GM21528 (cell line): ENCODE results near the gene ACSS3.

Experiments used
- ATAC-seq: cut with Tn5 transposase; IDR thresholded peaks from one replicate; pipeline ENCODE4 v1.9.1; 2021; ENCODE audit warnings: mild to moderate bottlenecking, moderate library complexity; ENCODE audit not compliant: unreplicated experiment, low FRiP score

Gene ACSS3

GRCh38 chr12:81212996-81213696 lies 135.3 kb downstream of the ACSS3 start:
- no peak for ATAC-seq

DNA sequence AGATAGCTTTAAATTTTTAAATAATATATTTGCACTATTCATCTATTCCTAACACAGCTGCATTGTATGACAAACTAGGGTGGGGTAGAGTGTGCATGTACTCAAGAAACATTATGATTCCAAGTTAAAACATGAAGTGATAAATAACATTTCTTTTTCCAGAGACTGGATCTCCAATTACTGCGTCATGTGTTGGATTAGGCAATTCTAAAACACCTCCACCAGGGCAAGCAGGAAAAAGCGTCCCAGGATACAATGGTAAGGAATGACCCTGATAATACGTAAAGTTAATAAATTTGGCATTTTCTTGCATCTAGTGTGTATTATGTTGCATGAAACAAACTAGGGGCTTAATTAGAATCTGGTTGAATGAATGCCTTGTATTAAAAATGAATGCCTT lies 138.9 kb downstream of the ACSS3 start:
- no peak for ATAC-seq

DNA sequence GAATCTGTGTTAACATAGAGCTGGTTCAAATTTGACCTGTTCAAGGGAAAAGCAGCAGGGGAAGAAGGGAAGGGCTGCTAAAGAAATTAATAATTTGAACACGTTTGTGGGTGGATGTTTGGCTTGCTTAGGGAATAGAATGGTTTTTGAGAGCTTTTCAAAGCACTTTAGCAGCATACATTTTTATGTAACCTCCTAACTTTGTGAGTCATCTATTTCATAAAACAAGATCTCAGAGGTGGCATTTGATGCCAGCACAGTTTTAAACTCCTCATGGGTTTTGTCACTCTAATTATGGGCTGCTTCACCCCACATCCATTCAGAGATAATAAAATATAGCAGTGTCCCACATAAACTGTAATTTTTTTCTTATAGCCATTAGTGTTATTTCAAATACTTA lies 143.8 kb downstream of the ACSS3 start:
- no peak for ATAC-seq

DNA sequence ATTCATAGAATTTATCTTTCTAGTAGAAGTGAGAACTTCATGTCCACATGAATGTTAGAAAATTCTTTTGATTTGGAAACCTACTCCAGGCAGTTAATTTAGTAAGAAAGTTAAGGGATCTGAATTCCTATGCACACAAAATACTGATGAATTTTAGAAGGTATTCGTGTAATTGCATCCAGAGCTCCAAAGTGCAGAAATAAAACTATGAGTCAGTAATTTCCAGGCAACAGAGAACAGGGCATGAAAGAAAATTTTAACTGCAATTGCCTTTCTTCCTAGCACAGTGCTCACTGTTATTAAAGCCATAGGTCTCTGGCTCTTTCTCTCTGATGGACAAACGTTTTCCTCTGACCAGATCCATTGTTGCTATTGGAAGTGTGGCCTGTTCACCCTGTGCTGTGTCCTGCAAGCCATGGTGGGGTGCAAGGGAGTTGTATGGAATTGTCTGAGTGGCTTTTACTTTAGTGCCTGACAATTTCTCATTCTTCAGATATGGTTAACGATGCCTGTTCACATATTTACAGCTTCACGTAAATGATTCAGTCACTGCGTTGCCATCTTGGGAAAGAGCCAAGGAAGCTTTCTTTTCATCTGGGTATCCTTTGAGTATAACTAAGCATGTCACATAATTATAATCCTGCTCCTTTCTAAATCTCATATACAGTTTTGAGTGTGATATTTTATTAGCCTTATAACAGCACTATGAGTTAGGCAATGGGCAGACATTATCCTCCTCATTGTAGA lies 145.1 kb downstream of the ACSS3 start:
- ATAC-seq: no peak

- ATAC-seq: no peak
Observed at GRCh38 chr12:81224626-81225025, 146.7 kb downstream of the ACSS3 start.

- ATAC-seq: no peak
Observed at GRCh38 chr12:81229759-81230158, 151.9 kb downstream of the ACSS3 start.

DNA sequence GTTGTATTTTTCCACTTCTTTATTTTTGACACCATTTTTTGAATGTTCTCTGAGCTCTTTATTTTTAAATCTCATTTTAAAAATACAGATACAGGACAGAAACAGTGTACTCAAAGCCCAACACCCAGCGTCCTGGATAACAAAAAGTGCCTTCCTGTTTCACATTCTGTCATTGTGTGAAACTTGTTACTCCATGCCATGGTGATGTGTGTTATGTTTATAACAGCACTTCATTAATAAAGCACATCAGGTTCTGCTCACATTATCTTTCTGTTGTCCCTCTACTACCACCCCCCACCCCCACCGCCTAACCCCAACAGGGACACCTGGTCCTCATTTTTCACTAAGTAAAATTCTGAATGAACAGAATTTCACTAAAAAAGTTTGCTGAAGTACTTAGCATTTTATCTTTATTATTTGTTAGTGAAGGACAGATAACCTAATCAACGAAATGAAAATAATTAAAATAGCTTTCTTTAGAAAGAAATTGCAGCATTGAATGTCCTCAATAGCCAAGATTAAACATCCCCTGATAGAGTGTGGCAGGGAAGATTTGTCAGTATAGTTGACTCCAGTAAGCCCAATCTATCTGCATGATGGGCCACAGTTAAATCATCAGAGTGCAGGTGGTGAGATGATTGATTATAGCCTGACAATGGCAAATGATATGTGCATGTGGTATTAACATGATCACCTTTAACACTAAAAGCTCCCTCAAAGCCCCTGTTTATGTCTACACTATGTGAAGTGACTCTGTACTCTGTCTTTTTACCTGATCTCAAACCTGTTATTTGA lies 153.9 kb downstream of the ACSS3 start:
- no peak for ATAC-seq

- ATAC-seq: no peak
Observed at GRCh38 chr12:81245458-81245857, 167.6 kb downstream of the ACSS3 start.

GRCh38 chr12:81245907-81246570 lies 168.2 kb downstream of the ACSS3 start:
- ATAC-seq: no peak

DNA sequence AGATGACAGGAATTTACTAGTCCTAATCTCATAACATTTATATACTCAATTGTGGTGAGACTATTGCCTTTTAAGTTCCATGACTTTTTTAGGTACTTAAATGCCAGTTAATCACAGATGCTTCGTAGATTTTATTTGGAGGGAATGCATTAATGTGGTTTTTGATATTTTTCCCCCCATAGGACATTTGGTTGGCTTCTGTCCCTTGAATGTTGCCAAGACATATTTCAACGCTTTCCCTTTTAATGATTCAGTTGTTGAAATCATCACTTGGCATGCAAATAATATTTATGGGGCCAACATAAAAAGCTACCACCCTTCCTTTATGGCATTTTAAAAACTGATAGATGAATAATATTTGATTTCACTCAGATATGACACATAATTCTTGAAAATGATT lies 172.1 kb downstream of the ACSS3 start:
- ATAC-seq: no peak

GRCh38 chr12:81252228-81252627 lies 174.3 kb downstream of the ACSS3 start:
- ATAC-seq: no peak

GRCh38 chr12:81253360-81253759 lies 175.5 kb downstream of the ACSS3 start:
- ATAC-seq: no peak

DNA sequence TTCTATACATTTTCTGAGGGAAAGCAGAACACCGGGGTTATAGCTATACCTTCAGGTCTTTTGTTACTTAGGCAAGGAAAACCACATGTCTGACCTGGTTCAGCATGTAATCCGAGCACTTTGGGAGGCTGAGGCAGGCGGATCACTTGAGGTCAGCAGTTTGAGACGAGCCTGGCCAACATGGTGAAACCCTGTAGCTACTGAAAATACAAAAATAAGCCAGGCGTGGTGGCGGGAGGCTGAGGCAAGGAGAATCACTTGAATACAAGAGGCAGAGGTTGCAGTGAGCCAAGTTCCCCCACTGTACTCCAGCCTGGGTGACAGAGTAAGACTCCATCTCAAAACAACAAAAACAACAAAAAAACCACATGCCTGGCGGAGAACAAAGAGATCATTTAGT lies 177.6 kb downstream of the ACSS3 start:
- no peak for ATAC-seq

GRCh38 chr12:81255947-81256346 lies 178.1 kb downstream of the ACSS3 start:
- ATAC-seq: no peak

DNA sequence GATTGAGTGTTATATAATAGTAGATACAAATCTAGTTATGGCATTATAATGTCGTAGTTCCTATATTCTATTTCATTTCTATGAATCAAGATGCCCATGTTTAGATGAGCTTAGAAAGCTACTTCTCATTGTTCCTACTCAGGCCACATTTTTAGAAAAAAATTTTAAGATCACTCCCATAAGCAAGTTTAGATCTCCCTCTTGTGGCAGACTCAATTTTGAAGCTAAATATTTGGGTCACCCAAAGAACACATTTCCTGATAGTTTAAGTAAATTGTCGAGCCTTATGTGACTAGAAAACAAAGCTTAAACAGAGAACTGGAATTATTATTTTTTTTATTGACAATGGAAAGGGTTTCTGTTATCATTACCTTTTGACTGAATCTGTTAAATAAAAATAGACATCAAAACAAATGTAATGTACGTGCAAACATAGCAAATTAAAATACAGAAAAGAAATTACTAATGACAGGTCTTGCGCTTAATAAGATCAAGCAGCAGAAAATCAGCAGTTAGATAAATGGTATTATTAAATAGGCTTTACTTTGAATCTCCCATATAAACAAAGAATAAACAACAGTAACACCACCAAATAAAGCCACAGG lies 180.2 kb downstream of the ACSS3 start:
- no peak for ATAC-seq

GRCh38 chr12:81259360-81259759 lies 181.5 kb downstream of the ACSS3 start:
- ATAC-seq: no peak

DNA sequence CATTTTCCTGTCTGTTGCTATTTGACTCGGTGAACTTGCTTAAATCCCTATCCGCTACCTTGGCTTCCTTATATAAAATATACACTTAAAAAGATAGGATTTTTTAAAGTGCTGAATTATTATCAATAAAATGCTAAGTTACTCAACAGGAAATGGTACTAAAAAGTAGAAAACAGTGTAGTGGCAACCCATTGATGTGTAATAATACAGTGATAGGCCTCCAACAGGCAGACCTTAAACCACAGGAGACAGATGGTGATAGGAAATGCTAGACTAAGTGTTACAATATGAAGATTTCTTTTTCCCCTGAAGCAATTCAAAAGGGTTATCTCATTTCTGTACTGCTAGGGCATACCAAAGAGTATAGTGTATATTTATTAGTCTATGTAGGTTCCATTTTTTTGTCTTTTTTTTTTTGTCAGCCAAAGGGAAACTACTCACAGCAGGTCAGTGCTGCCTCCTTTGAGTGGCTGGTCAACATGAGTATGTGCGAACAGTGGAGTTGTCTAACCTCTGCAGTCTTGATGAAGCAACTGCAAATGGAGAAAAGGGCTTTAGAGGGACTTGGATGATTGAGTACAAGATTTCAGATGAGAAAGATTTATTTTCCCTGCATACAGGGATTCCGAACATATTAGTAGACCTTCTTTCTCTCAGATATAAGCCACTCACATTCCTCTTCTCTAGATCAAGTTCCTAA lies 183.8 kb downstream of the ACSS3 start:
- ATAC-seq: no peak

- ATAC-seq: no peak
Observed at GRCh38 chr12:81263072-81263471, 185.2 kb downstream of the ACSS3 start.

DNA sequence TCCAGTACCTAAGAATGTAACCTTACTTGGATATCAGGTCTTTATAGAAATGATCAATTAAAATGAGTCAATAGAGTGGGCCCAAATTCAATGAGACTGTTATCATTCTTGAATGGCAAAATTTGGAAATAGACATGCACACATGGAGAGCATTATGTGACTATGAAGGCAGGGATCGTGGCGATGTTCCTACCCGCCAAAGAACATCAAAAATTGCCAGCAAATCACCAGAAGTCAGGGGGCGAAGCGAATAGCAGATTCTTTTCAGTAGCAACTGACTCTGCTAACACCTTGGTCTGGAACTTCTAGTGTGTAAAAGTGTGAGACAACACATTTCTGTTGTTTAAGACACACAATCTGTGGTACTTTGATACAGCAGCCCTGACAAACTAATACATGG lies 192.5 kb downstream of the ACSS3 start:
- no peak for ATAC-seq
